ENCODE results near the gene FAM53B.

GRCh38 chr10:124735491-124736286 lies 8.5 kb downstream of the FAM53B start:
- TF ChIP-seq CTCF (IDR thresholded peaks at IDR 0.05) (no peak), POLR2A (IDR thresholded peaks at IDR 0.05) (no peak)

All from breast epithelium (tissue), 3 donors.